Panc1 (cell line): ENCODE results near the gene KATNAL1. TPM values are rescaled to one million over a fixed set of nuclear protein-coding genes. Genes with fewer than 3 reads are reported as not detected.

Experiments used
- ATAC-seq: fragments of 200-7000 bp; cut with Tn5 transposase; 2 replicates; pipeline ENCODE4 v1.9.1; 2020; ENCODE audit warnings: mild to moderate bottlenecking, moderate library complexity
- BruUV-seq: library from RNA; stranded (reverse); fragments of 400-500 nt; replicated peaks from 2 replicates; lab custom pipeline; 2021; lab: Mats Ljungman, UMichigan
- CTCF ChIA-PET: fragments of 300-600 bp; sonication (Branson Sonifier 250); formaldehyde crosslinking; loops from one replicate; lab custom pipeline; 2022; ENCODE audit warnings: antibody characterized with exemption; lab: Charles Lee
- POLR2A ChIA-PET: fragments of 300-600 bp; sonication (Branson Sonifier 250); formaldehyde crosslinking; loops from one replicate; lab custom pipeline; 2022; ENCODE audit warnings: antibody characterized with exemption; lab: Charles Lee
- DNase-seq: peaks from one replicate; pipeline ENCODE4 v3.0.0-alpha.2; 2010; ENCODE audit warnings: low read depth, low spot score
- H3K27ac ChIP-seq: 2 replicates; pipeline ENCODE4 v1.5.1; 2011; ENCODE audit warnings: mild to moderate bottlenecking, low read length, inconsistent platforms
- H3K27me3 ChIP-seq: fragments of 200-500 bp; sonication (Bioruptor generic); 2 replicates; pipeline ENCODE4 v1.6.0; 2014; ENCODE audit warnings: low read length, inconsistent platforms; ENCODE audit not compliant: control insufficient read depth, insufficient read depth
- H3K36me3 ChIP-seq: fragments of 200-500 bp; sonication (Bioruptor generic); 2 replicates; pipeline ENCODE4 v1.5.1; 2014; ENCODE audit warnings: inconsistent platforms, mild to moderate bottlenecking, low read length, moderate library complexity; ENCODE audit not compliant: control insufficient read depth, insufficient read depth
- H3K4me1 ChIP-seq: 2 replicates; pipeline ENCODE4 v1.5.1; 2011; ENCODE audit warnings: inconsistent platforms, mild to moderate bottlenecking, low read length, moderate library complexity; ENCODE audit not compliant: control insufficient read depth, insufficient read depth
- H3K4me3 ChIP-seq, 2 experiments: 2 replicates each; pipeline ENCODE4 v1.5.1; 2011 to 2012; ENCODE audit warnings: low read depth in 2 of 2, low read length in 2 of 2, mild to moderate bottlenecking in 2 of 2, inconsistent platforms in 1 of 2, moderate library complexity in 1 of 2
- H3K9me3 ChIP-seq: fragments of 200-500 bp; sonication (Bioruptor generic); 2 replicates; pipeline ENCODE4 v1.5.1; 2014; ENCODE audit warnings: low read depth, mild to moderate bottlenecking, inconsistent platforms, low read length, moderate library complexity; ENCODE audit not compliant: control insufficient read depth, insufficient read depth
- CTCF ChIP-seq: fragments of 450-650 bp; IDR thresholded peaks from 2 replicates; pipeline ENCODE4 v1.5.1; 2017; ENCODE audit warnings: mild to moderate bottlenecking
- POLR2AphosphoS5 ChIP-seq: IDR thresholded peaks from 2 replicates; pipeline ENCODE4 v1.6.1; 2012; ENCODE audit warnings: mild to moderate bottlenecking, low read depth, low read length, moderate library complexity
- REST ChIP-seq, 2 experiments: IDR thresholded peaks; 2 replicates each; pipeline ENCODE4 v1.6.1; 2011 to 2012; ENCODE audit warnings: low read depth in 2 of 2, control low read depth in 1 of 2, low read length in 1 of 2, mild to moderate bottlenecking in 1 of 2, moderate library complexity in 1 of 2; ENCODE audit not compliant: insufficient read depth in 1 of 2
- SIN3A ChIP-seq: IDR thresholded peaks from 2 replicates; pipeline ENCODE4 v1.6.1; 2012; ENCODE audit warnings: low read depth, mild to moderate bottlenecking, low read length, moderate library complexity, borderline replicate concordance; ENCODE audit not compliant: insufficient read depth
- TCF7L2 ChIP-seq: IDR thresholded peaks from 2 replicates; pipeline ENCODE4 v1.6.1; 2011; ENCODE audit warnings: mild to moderate bottlenecking, low read depth, low read length, inconsistent platforms
- in situ Hi-C: cut with HindIII; loops from 2 replicates; pipeline ENCODE4 v1.10.0; 2016; ENCODE audit warnings: low sequenced_read_pairs, low pct_unique_long_range_greater_than_20kb
- intact Hi-C: fragments of 100-400 bp; cut with micrococcal nuclease; formaldehyde crosslinking; loops from one replicate; pipeline ENCODE4 v1.10.0; 2022; ENCODE audit not compliant: unreplicated experiment
- total RNA-seq: library from RNA; stranded (reverse); gene quantifications from one replicate; pipeline ENCODE4 v1.2.1, GENCODE V29; 2021; ENCODE audit not compliant: unreplicated experiment

KATNAL1 gene
- total RNA-seq, 1 experiment from 2014 or later, result 34.3 TPM

DNA sequence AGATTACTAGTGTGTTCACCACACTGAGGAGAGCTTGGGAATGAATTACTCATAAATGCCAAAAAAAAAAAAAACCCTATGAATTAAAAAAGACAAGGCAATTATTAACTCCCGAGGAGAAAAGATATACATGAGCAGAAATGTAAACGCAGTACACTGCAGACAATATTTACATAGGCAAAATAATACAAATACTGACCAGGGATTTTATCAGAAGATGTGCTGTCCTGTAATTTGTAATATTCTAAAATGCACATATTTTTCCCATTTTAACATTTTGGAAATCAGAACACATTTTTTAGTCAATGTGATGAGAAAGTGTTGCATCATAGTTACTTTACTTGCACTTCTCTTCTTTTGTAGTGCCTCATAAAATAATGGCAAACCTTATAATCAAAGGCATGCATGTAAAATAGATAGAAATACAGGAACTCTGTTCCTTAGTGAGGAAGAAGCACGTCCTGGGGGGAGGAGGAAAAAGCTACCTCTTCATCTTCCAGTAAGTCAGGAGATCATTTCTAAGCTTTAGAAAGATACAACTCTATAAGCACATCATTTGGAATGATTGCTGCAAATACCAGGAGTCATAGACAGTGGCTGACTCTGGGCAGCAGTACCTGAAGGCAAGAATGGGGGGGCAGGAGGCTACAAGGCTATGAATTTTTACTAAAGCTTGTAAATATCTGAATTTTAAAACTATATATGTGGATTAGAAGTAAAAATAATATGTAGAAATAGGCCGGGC is 46.3 kb upstream of the KATNAL1 start:
- Histone ChIP-seq H3K36me3 (no peaks in the 10 kb centered on the region), H3K27me3 (no peaks in the 10 kb centered on the region), H3K27ac (no peak overlapping the region), H3K4me3 (no peak overlapping the region), H3K4me1 (no peaks in the 10 kb centered on the region), H3K9me3 (peaks cover 3% of the 10 kb centered on the region; the same call in 1 of the 2 replicates)
- no peak for TF ChIP-seq REST (IDR thresholded peaks at IDR 0.05; ENCODE audit: insufficient read depth in 1 of 2, low read depth in 2 of 2, low read length in 1 of 2)
- TF ChIP-seq POLR2AphosphoS5, result no peak
- TF ChIP-seq SIN3A, result no peak
- TF ChIP-seq CTCF, result no peak
- no peak for TF ChIP-seq TCF7L2
- intact Hi-C loops, result no loop called here
- ChIA-PET CTCF (no interaction called here), POLR2A (no interaction called here)
- no TSS peak for BruUV-seq
- DNase-seq (no peak), ATAC-seq (no peak)
- in situ Hi-C loops, result no loop called here

- no peaks in the 10 kb centered on the region for H3K36me3 ChIP-seq
- no peaks in the 10 kb centered on the region for H3K4me1 ChIP-seq
- H3K27me3 ChIP-seq, result no peaks in the 10 kb centered on the region
- ATAC-seq (no peak), DNase-seq (no peak)
- no peak overlapping the region for H3K27ac ChIP-seq
- POLR2A ChIA-PET, result no interaction called here
- BruUV-seq, result no TSS peak
- in situ Hi-C loops (no loop called here), intact Hi-C loops (no loop called here)
- TF ChIP-seq REST (IDR thresholded peaks at IDR 0.05; ENCODE audit: insufficient read depth in 1 of 2, low read depth in 2 of 2, low read length in 1 of 2), result no peak
- no peak for TF ChIP-seq CTCF
- TF ChIP-seq POLR2AphosphoS5, result no peak
- no peak for TF ChIP-seq TCF7L2
- no peak for TF ChIP-seq SIN3A
- CTCF ChIA-PET, result no interaction called here
- H3K9me3 ChIP-seq, result peaks cover 3% of the 10 kb centered on the region; the same call in 1 of the 2 replicates
- no peak overlapping the region for H3K4me3 ChIP-seq
Measured at GRCh38 chr13:30353060-30353459, 45.7 kb upstream of the KATNAL1 start.
